ENCODE data around the gene GNAQ.

GNAQ gene

GRCh38 chr9:77848897-77849296 is 182.7 kb downstream of the GNAQ start:
- DNase-seq = peak in 28 of 58 donors; percentile 7 to 62 (median 28)

- DNase-seq = peak in 48 of 58 donors; percentile 5 to 95 (median 57)
These were observed 183.2 kb downstream of the GNAQ start for GRCh38 chr9:77848404-77848803.

- no peak for DNase-seq
These were observed 184.0 kb downstream of the GNAQ start for GRCh38 chr9:77847626-77848025.

- DNase-seq = no peak
These were observed 184.5 kb downstream of the GNAQ start for GRCh38 chr9:77847059-77847499.

- DNase-seq = no peak
These were observed 187.2 kb downstream of the GNAQ start for GRCh38 chr9:77844415-77844814.

GRCh38 chr9:77843871-77844155 is 187.8 kb downstream of the GNAQ start:
- no peak for DNase-seq

- DNase-seq = no peak
These were observed 188.3 kb downstream of the GNAQ start for GRCh38 chr9:77843076-77843870.

GRCh38 chr9:77841739-77842386 is 189.7 kb downstream of the GNAQ start:
- peak in 1 of 58 donors; percentile 29 for DNase-seq

GRCh38 chr9:77839459-77840140 is 192.0 kb downstream of the GNAQ start:
- DNase-seq = no peak

- DNase-seq = no peak
These were observed 192.6 kb downstream of the GNAQ start for GRCh38 chr9:77838986-77839385.

GRCh38 chr9:77834898-77835488 is 196.6 kb downstream of the GNAQ start:
- DNase-seq = no peak

GRCh38 chr9:77833561-77834429 is 197.8 kb downstream of the GNAQ start:
- DNase-seq = no peak

GRCh38 chr9:77832639-77833038 is 199.0 kb downstream of the GNAQ start:
- DNase-seq = no peak

GRCh38 chr9:77831781-77832180 is 199.8 kb downstream of the GNAQ start:
- no peak for DNase-seq

GRCh38 chr9:77830618-77831285 is 200.9 kb downstream of the GNAQ start:
- DNase-seq = no peak

GRCh38 chr9:77829420-77829819 is 202.2 kb downstream of the GNAQ start:
- DNase-seq = no peak

- no peak for DNase-seq
These were observed 204.4 kb downstream of the GNAQ start for GRCh38 chr9:77827104-77827784.

GRCh38 chr9:77826621-77827020 is 205.0 kb downstream of the GNAQ start:
- no peak for DNase-seq

- DNase-seq = no peak
These were observed 205.5 kb downstream of the GNAQ start for GRCh38 chr9:77826116-77826515.

- no peak for DNase-seq
These were observed 206.2 kb downstream of the GNAQ start for GRCh38 chr9:77825361-77825760.
